Heart left ventricle (tissue), 16 donors: ENCODE measurements around the gene TEX50. TPM values are rescaled to one million over a fixed set of nuclear protein-coding genes. Genes with fewer than 3 reads are reported as not detected.
"Not testable (repeated sequence)": the region's sequence is repeated elsewhere in the genome, so short reads cannot be mapped to it uniquely, and the experiment has no call there.

Experiments
- ATAC-seq, 4 donors: fragments of 200-7000 bp; cut with Tn5 transposase; one replicate each; pipeline ENCODE4 v1.9.1; 2020 to 2022; ENCODE audit warnings: moderate library complexity in 4 of 4, mild to moderate bottlenecking in 3 of 4, moderate number of reproducible peaks in 1 of 4
- DNase-seq, 5 donors: peaks; one replicate each; pipeline ENCODE4 v3.0.0-alpha.2; 2020
- H3K27ac ChIP-seq, 12 donors: fragments of 200-600 bp; sonication (generic) in 4 of 12; one replicate each; pipeline versions ENCODE4 v1.5.0 to v1.8.0; 2016 to 2022; ENCODE audit warnings: mild to moderate bottlenecking in 2 of 12
- H3K27me3 ChIP-seq, 9 donors: fragments of 200-600 bp; sonication (generic) in 2 of 9; one replicate each; pipeline versions ENCODE4 v1.5.1 to v1.8.0; 2016 to 2022; ENCODE audit warnings: mild to moderate bottlenecking in 3 of 9
- H3K36me3 ChIP-seq, 9 donors: fragments of 200-600 bp; sonication (generic) in 2 of 9; one replicate each; pipeline versions ENCODE4 v1.5.0 to v1.8.0; 2018 to 2022; ENCODE audit warnings: mild to moderate bottlenecking in 2 of 9
- H3K4me1 ChIP-seq, 12 donors: fragments of 200-600 bp; sonication (generic) in 4 of 12; one replicate each; pipeline versions ENCODE4 v1.5.0 to v1.8.0; 2016 to 2022; ENCODE audit warnings: mild to moderate bottlenecking in 3 of 12
- H3K4me3 ChIP-seq, 12 donors: fragments of 200-600 bp; sonication (generic) in 4 of 12; one replicate each; pipeline versions ENCODE4 v1.5.0 to v1.8.0; 2017 to 2022; ENCODE audit warnings: mild to moderate bottlenecking in 9 of 12, moderate library complexity in 4 of 12
- H3K9me3 ChIP-seq, 12 donors: fragments of 200-600 bp; sonication (generic) in 4 of 12; one replicate each; pipeline versions ENCODE4 v1.5.0 to v1.8.0; 2016 to 2022; ENCODE audit warnings: mild to moderate bottlenecking in 1 of 12
- POLR2A ChIP-seq, 2 donors: fragments of 450-650 bp; IDR thresholded peaks; one replicate each; pipeline ENCODE4 v1.6.1; 2017; ENCODE audit warnings: antibody characterized with exemption in 2 of 2, mild to moderate bottlenecking in 2 of 2, moderate library complexity in 2 of 2
- WGBS, 4 donors: extraction: QIAGEN DNeasy Blood & Tissue Kit in 2 of 4; methylation state at CpG; one replicate each; pipeline versions ENCODE4 v1.1.5 to v1.1.7; 2013 to 2018; 5-methylcytosine and 5-hydroxymethylcytosine counted together
- intact Hi-C, 10 donors: fragments of 100-400 bp; cut with DNase I; formaldehyde crosslinking; loops; one replicate each; pipeline versions ENCODE4 v1.11.1 to v1.14.2; 2022
- polyA plus RNA-seq, 2 donors: library from polyadenylated mRNA; stranded (reverse); fragments of 200-250 nt; gene quantifications; one replicate each; pipeline ENCODE4 v1.2.3, GENCODE V29; 2013
- total RNA-seq, 9 donors: library from RNA; depleted of rRNA in 2 of 9; stranded (reverse); fragments of >200 nt in 2 of 9; fragmentation: NEBNext Ultra II Directional in 3 of 9; extraction: Animal tissue kit (Norgen Biotek cat#: 25700) in 3 of 9; gene quantifications; one replicate each; pipeline versions ENCODE4 v1.1.0 to v1.2.4, GENCODE V29; 2016 to 2023
- TF ChIP-seq, protein P1 (sequence below), 12 donors: fragments of 200-600 bp; sonication (generic) in 4 of 12; IDR thresholded peaks; one replicate each; pipeline versions ENCODE4 v1.5.0 to v1.8.0; 2018 to 2022; ENCODE audit warnings: antibody characterized with exemption in 12 of 12, mild to moderate bottlenecking in 5 of 12
- donor health status: ischemic (EF 13 %, LVEDD 7.1; RV severe dilation, severe dysfunction).
- donor health status: healthy with polysubstance abuse.
- donor health status: DM: no; HTN: yes; CAD: no.
- donor health status: DM: no; HTN: no; CAD: no.
- donor health status: ischemic (EF 25% LVEDD 6.9; RV normal size, moderate dysfunction).
- donor health status: ischemic (EF 25% LVEDD 5.7; RV mildly dilated, moderate dysfunction).
- donor health status: healthy.
- donor health status: DM: yes; HTN: yes; CAD: no.
- donor health status: ischemic (EF 35%, LVEDD 5.7; RV mildly dilated, moderate dysfunction).
- donor health status: nonischemic (EF 11% LVEDD 7.7; RV severe dilation, severe dysfunction).
- donor health status: DM: yes; HTN: yes; CAD: no.
- donor health status: PGD.
- donor health status: ischemic (EF 29% LVEDD 5.4; RV normal size, mild dysfunction).
- donor health status: nonischemic (EF 23%, LVEDD 6.1; RV moderate dilation, normal function).

Gene TEX50
- total and polyA plus RNA-seq, 11 donors = not detected

DNA sequence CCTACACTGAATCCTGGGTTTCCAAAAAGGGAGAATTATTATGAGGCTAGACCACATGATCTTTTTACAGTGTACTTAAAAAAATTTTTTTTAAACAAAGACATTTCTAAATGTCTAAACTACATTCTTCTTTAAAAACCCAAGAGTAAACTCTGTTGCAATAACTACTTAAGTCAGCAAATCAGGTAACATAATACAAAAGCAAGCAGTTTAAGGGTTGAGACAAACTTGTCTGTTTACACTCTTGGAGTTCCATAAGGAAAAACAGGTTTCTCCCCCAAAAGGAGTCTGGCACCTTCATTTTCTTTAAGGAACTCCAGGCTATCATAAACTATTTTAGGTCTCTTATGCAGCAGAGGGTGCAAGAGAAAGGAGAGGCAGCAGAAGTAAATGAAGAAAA is 47.0 kb downstream of the TEX50 start:
- no peak for DNase-seq
- ATAC-seq = no peak
- Histone ChIP-seq H3K36me3 (no peaks in the 10 kb centered on the region), H3K27ac (peak overlapping the region in 1 of 12 donors; percentile 24), H3K27me3 (no peaks in the 10 kb centered on the region), H3K4me1 (no peaks in the 10 kb centered on the region), H3K9me3 (peaks cover 0 to 16% (median 0%) of the 10 kb centered on the region in 12 donors), H3K4me3 (no peak overlapping the region)
- TF ChIP-seq, protein P1, sequence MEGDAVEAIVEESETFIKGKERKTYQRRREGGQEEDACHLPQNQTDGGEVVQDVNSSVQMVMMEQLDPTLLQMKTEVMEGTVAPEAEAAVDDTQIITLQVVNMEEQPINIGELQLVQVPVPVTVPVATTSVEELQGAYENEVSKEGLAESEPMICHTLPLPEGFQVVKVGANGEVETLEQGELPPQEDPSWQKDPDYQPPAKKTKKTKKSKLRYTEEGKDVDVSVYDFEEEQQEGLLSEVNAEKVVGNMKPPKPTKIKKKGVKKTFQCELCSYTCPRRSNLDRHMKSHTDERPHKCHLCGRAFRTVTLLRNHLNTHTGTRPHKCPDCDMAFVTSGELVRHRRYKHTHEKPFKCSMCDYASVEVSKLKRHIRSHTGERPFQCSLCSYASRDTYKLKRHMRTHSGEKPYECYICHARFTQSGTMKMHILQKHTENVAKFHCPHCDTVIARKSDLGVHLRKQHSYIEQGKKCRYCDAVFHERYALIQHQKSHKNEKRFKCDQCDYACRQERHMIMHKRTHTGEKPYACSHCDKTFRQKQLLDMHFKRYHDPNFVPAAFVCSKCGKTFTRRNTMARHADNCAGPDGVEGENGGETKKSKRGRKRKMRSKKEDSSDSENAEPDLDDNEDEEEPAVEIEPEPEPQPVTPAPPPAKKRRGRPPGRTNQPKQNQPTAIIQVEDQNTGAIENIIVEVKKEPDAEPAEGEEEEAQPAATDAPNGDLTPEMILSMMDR (IDR thresholded peaks at IDR 0.05) = no peak
- TF ChIP-seq POLR2A (IDR thresholded peaks at IDR 0.05) = no peak
- intact Hi-C loops = no loop called here

DNA sequence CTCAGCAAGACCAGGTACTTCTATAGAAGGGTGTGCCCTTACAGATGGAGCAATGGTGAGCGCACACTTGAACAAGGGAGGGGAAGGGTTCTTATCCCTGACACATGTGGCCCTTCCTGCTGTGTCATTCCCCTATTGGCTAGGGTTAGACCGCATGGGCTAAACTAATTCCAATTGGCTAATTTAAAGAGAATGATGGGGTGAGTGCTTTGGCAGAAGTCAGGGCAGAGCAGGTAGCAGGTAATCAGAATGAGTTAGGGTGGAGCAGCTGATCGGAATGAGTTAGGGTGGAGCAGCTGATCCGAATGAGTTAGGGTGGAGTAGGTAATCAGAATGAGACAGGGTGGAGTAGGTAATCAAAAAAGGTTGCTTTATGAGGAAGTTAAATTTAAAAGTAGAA is 48.7 kb downstream of the TEX50 start:
- ATAC-seq, H3K27ac ChIP-seq, intact Hi-C loops, H3K4me3 ChIP-seq, H3K27me3 ChIP-seq, H3K4me1 ChIP-seq, DNase-seq, H3K36me3 ChIP-seq: not testable (repeated sequence)
- peaks cover 0 to 14% (median 0%) of the 10 kb centered on the region in 12 donors for H3K9me3 ChIP-seq
- 81 to 89% (median 83%) methylated on average over 4 of the region's 4 CpGs for WGBS, 4 donors

DNA sequence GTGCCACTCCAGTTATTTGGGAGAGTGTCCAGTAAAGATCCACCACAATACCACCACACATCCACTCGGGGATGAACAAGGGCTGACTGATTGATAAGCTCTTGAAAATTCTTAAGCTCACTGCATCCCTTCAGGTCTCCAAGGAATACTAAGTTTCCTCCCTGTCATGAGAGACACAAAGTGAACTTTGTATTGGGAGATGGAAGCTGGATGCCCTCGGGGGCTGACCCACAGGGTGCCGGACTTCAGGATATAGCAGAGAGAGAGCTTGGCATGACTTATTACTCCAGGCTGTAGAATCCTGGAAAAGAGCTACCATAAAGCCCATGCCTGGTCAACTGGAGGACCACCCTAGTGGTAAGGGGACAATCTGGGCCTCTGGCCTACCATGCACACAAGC is 50.0 kb downstream of the TEX50 start:
- DNase-seq, H3K9me3 ChIP-seq, H3K27me3 ChIP-seq, intact Hi-C loops, H3K36me3 ChIP-seq, H3K27ac ChIP-seq, ATAC-seq, H3K4me3 ChIP-seq, H3K4me1 ChIP-seq: not testable (repeated sequence)
- WGBS, 4 donors = 70 to 80% (median 76%) methylated on average over 3 of the region's 3 CpGs

Other genes starting within 250 kb of the TEX50 start
- 100 to 1,000 TPM; 237 to 522 (median 405) TPM for gene PRDX6, start 158.0 kb upstream of the TEX50 start, total RNA-seq
- 100 to 1,000 TPM; 452 to 635 TPM for gene PRDX6, start 158.0 kb upstream of the TEX50 start, polyA plus RNA-seq
- 1 to 10 TPM in 1 of 9 donors, under 1 TPM in 2, not detected in 6; 0.09 to 1.8 (median 0.17) TPM for gene SLC9C2, start 32.3 kb upstream of the TEX50 start, total RNA-seq
- gene SLC9C2, start 32.3 kb upstream of the TEX50 start, polyA plus RNA-seq = not detected
- under 1 TPM in 5 of 9 donors, not detected in 4; 0.18 to 0.27 (median 0.25) TPM for gene ANKRD45, start 34.5 kb downstream of the TEX50 start, total RNA-seq
- gene ANKRD45, start 34.5 kb downstream of the TEX50 start, polyA plus RNA-seq = not detected
- 10 to 100 TPM; 14.5 to 20.1 (median 18.3) TPM for gene KLHL20, start 79.6 kb downstream of the TEX50 start, total RNA-seq
- gene KLHL20, start 79.6 kb downstream of the TEX50 start, polyA plus RNA-seq = 10 to 100 TPM in 1 of 2 donors, 1 to 10 TPM in 1; 4.2 to 13.8 TPM
- 10 to 100 TPM; 10.9 to 25.1 (median 15.9) TPM for gene DARS2, start 189.3 kb downstream of the TEX50 start, total RNA-seq
- gene DARS2, start 189.3 kb downstream of the TEX50 start, polyA plus RNA-seq = 10 to 100 TPM in 1 of 2 donors, 1 to 10 TPM in 1; 5.5 to 12.0 TPM
- gene CENPL, start 189.5 kb downstream of the TEX50 start, total RNA-seq = 1 to 10 TPM; 1.7 to 5.8 (median 3.5) TPM
- gene CENPL, start 189.5 kb downstream of the TEX50 start, polyA plus RNA-seq = 1 to 10 TPM; 2.1 to 4.6 TPM
- 100 to 1,000 TPM in 1 of 9 donors, 10 to 100 TPM in 8; 30.4 to 103 (median 43.6) TPM for gene GAS5, start 232.7 kb downstream of the TEX50 start, total RNA-seq
- 100 to 1,000 TPM in 1 of 2 donors, 10 to 100 TPM in 1; 68.3 to 101 TPM for gene GAS5, start 232.7 kb downstream of the TEX50 start, polyA plus RNA-seq
- 10 to 100 TPM in 4 of 9 donors, 1 to 10 TPM in 5; 6.2 to 14.8 (median 8.3) TPM for gene ZBTB37, start 233.0 kb downstream of the TEX50 start, total RNA-seq
- gene ZBTB37, start 233.0 kb downstream of the TEX50 start, polyA plus RNA-seq = 1 to 10 TPM; 2.1 TPM